Left lung (tissue), 10 donors: ENCODE results near the gene WFS1. TPM values are rescaled to one million over a fixed set of nuclear protein-coding genes. Genes with fewer than 3 reads are reported as not detected.

Experiments used
- ATAC-seq: fragments of 200-7000 bp; cut with Tn5 transposase; one replicate; pipeline ENCODE4 v1.9.1; 2020; ENCODE audit warnings: moderate library complexity
- DNase-seq, 4 donors: peaks; one replicate each; pipeline ENCODE4 v3.0.0-alpha.2; 2013 to 2020
- H3K27ac ChIP-seq, 2 donors: fragments of 200-600 bp; sonication (generic) in 1 of 2; one replicate each; pipeline versions ENCODE4 v1.5.0 to v1.8.0; 2020 to 2021
- H3K27me3 ChIP-seq, 2 donors: fragments of 200-600 bp; sonication (generic) in 1 of 2; one replicate each; pipeline versions ENCODE4 v1.5.0 to v1.8.0; 2020 to 2021
- H3K36me3 ChIP-seq, 2 donors: fragments of 200-600 bp; sonication (generic) in 1 of 2; one replicate each; pipeline versions ENCODE4 v1.5.0 to v1.8.0; 2020 to 2021
- H3K4me1 ChIP-seq, 2 donors: fragments of 200-600 bp; one replicate each; pipeline ENCODE4 v1.8.0; 2021
- H3K4me3 ChIP-seq, 2 donors: fragments of 200-600 bp; sonication (generic) in 1 of 2; one replicate each; pipeline versions ENCODE4 v1.5.0 to v1.8.0; 2020 to 2021; ENCODE audit warnings: mild to moderate bottlenecking in 1 of 2
- H3K9me3 ChIP-seq, 2 donors: fragments of 200-600 bp; sonication (generic) in 1 of 2; one replicate each; pipeline versions ENCODE4 v1.5.0 to v1.8.0; 2020 to 2021
- CTCF ChIP-seq, 2 donors: fragments of 200-600 bp; sonication (generic) in 1 of 2; IDR thresholded peaks; one replicate each; pipeline versions ENCODE4 v1.5.0 to v1.8.0; 2021; ENCODE audit warnings: antibody characterized with exemption in 2 of 2
- intact Hi-C, 2 donors: fragments of 100-400 bp; cut with DNase I; formaldehyde crosslinking; loops; one replicate each; pipeline versions ENCODE4 v1.11.2 to v1.14.2; 2022
- polyA plus RNA-seq, 6 donors: library from polyadenylated mRNA; unstranded; fragments of 120-200 nt; gene quantifications; one replicate each; pipeline ENCODE4 v1.2.1, GENCODE V29; 2013; ENCODE audit not compliant: insufficient read length in 6 of 6
- total RNA-seq, 2 donors: library from RNA; stranded (reverse); fragmentation: NEBNext Ultra II Directional; extraction: Animal tissue kit (Norgen Biotek cat#: 25700); gene quantifications; one replicate each; pipeline ENCODE4 v1.2.1, GENCODE V29; 2021
- donor health status: DM: no; HTN: yes; CAD: no.
- donor health status: DM: no; HTN: no; CAD: no.

The WFS1 gene
- total and polyA plus RNA-seq, 8 donors, result 33.8 to 103 (median 39.9) TPM

- intact Hi-C loops, result no loop called here
- no peaks in the 10 kb centered on the region for H3K9me3 ChIP-seq
- no peak overlapping the region for H3K27ac ChIP-seq
- H3K27me3 ChIP-seq, result peaks cover 0 to 60% of the 10 kb centered on the region in 2 donors
- no peak overlapping the region for H3K4me3 ChIP-seq
- no peaks in the 10 kb centered on the region for H3K36me3 ChIP-seq
- DNase-seq (peak in 1 of 4 donors; percentile 43), ATAC-seq (no peak)
- TF ChIP-seq CTCF (IDR thresholded peaks at IDR 0.05), result no peak
- no peaks in the 10 kb centered on the region for H3K4me1 ChIP-seq
These were observed 81.0 kb downstream of the WFS1 start for GRCh38 chr4:6350646-6351045.

- Histone ChIP-seq H3K27ac (no peak overlapping the region), H3K9me3 (no peaks in the 10 kb centered on the region), H3K4me1 (no peaks in the 10 kb centered on the region), H3K27me3 (peaks cover 0 to 52% of the 10 kb centered on the region in 2 donors), H3K4me3 (no peak overlapping the region), H3K36me3 (no peaks in the 10 kb centered on the region)
- DNase-seq, result peak in 1 of 4 donors; percentile 62
- ATAC-seq, result no peak
- no peak for TF ChIP-seq CTCF (IDR thresholded peaks at IDR 0.05)
- intact Hi-C loops, result no loop called here
These were observed 81.8 kb downstream of the WFS1 start for GRCh38 chr4:6351246-6352000.

- intact Hi-C loops, result no loop called here
- H3K27ac ChIP-seq, result no peak overlapping the region
- no peaks in the 10 kb centered on the region for H3K9me3 ChIP-seq
- H3K27me3 ChIP-seq, result peaks cover 0 to 51% of the 10 kb centered on the region in 2 donors
- DNase-seq (peak in 1 of 4 donors; percentile 51), ATAC-seq (no peak)
- H3K36me3 ChIP-seq, result no peaks in the 10 kb centered on the region
- H3K4me1 ChIP-seq, result no peaks in the 10 kb centered on the region
- TF ChIP-seq CTCF (IDR thresholded peaks at IDR 0.05), result no peak
- H3K4me3 ChIP-seq, result no peak overlapping the region
These were observed 82.5 kb downstream of the WFS1 start for GRCh38 chr4:6352031-6352692.

Other genes starting within 250 kb of the WFS1 start
- under 1 TPM; 0.29 to 0.79 TPM for gene JAKMIP1, start 69.3 kb upstream of the WFS1 start, total RNA-seq
- under 1 TPM in 5 of 6 donors, not detected in 1; 0.13 to 0.21 (median 0.16) TPM for gene JAKMIP1, start 69.3 kb upstream of the WFS1 start, polyA plus RNA-seq
- gene PPP2R2C, start 202.8 kb downstream of the WFS1 start, total RNA-seq, result under 1 TPM in 1 of 2 donors, not detected in 1; 0.35 TPM
- under 1 TPM; 0.29 to 0.50 (median 0.43) TPM for gene PPP2R2C, start 202.8 kb downstream of the WFS1 start, polyA plus RNA-seq